Activated T-cell treated with anti-CD3 and anti-CD28 coated beads, Interleukin-2, amount 50 U/mL, for 72 hours (primary cell): ENCODE data around the gene SDR42E2. TPM values are rescaled to one million over a fixed set of nuclear protein-coding genes. Genes with fewer than 3 reads are reported as not detected.
"Not testable (repeated sequence)": the region's sequence is repeated elsewhere in the genome, so short reads cannot be mapped to it uniquely, and the experiment has no call there.

ENCODE experiments used
- ATAC-seq, 2 donors: fragments of 150-1000 bp; cut with Tn5 transposase; replicated peaks in 1 of 2; 2 replicates each; pipeline ENCODE4 v1.10.0; 2021; ENCODE audit warnings: moderate library complexity in 2 of 2, mild to moderate bottlenecking in 1 of 2
- DNase-seq, 2 donors: peaks; one replicate each; pipeline ENCODE4 v3.0.0; 2021 to 2022; ENCODE audit warnings: mixed read lengths in 1 of 2
- H3K27ac Mint-ChIP-seq: one replicate; pipeline ENCODE4 v1.8.0; 2022; ENCODE audit warnings: mild to moderate bottlenecking, moderate library complexity, mixed read lengths
- H3K27me3 Mint-ChIP-seq: one replicate; pipeline ENCODE4 v1.8.0; 2022; ENCODE audit warnings: low read depth, mixed read lengths
- H3K36me3 Mint-ChIP-seq, 2 donors: one replicate each; pipeline ENCODE4 v1.8.0; 2022; ENCODE audit warnings: mixed read lengths in 2 of 2, mild to moderate bottlenecking in 1 of 2; ENCODE audit not compliant: insufficient read depth in 2 of 2
- H3K4me1 Mint-ChIP-seq: one replicate; pipeline ENCODE4 v1.8.0; 2022; ENCODE audit warnings: low read depth, mixed read lengths
- H3K4me3 Mint-ChIP-seq, 2 donors: one replicate each; pipeline ENCODE4 v1.8.0; 2022; ENCODE audit warnings: mild to moderate bottlenecking in 2 of 2, mixed read lengths in 2 of 2, moderate library complexity in 2 of 2
- H3K9me3 Mint-ChIP-seq, 2 donors: one replicate each; pipeline ENCODE4 v1.8.0; 2022; ENCODE audit warnings: mixed read lengths in 2 of 2
- total RNA-seq, 2 donors: library from RNA; stranded (reverse); gene quantifications; one replicate each; pipeline ENCODE4 v1.2.3, GENCODE V29; 2022

Gene SDR42E2
- total RNA-seq, 2 donors from 2014 or later: 0.19 TPM; not detected in 1

DNA sequence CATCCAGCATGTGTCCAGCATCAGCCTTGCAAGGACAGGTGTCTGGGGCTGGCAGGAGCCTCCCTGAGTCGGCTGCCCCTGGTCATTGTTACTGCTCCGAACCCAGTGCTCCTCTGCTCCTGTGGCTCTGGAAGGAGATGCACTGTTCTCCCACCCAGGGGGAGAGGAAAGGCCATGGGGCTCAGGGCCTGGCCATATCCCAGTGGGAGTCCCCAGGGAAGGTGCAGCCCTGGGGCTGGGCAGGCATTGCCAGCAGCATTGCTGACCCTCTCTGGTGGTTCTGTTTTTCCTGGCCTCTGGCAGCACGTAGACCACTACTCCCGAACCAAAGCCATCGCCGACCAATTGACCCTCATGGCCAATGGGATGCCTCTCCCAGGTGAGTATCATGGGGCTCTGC is 9.6 kb downstream of the SDR42E2 start:
- Mint-ChIP-seq H3K4me1 (no peaks in the 10 kb centered on the region), H3K9me3 (no peaks in the 10 kb centered on the region), H3K27ac (no peak overlapping the region), H3K36me3 (no peaks in the 10 kb centered on the region), H3K27me3 (no peaks in the 10 kb centered on the region), H3K4me3 (no peak overlapping the region)
- ATAC-seq (no peak), DNase-seq (no peak)

DNA sequence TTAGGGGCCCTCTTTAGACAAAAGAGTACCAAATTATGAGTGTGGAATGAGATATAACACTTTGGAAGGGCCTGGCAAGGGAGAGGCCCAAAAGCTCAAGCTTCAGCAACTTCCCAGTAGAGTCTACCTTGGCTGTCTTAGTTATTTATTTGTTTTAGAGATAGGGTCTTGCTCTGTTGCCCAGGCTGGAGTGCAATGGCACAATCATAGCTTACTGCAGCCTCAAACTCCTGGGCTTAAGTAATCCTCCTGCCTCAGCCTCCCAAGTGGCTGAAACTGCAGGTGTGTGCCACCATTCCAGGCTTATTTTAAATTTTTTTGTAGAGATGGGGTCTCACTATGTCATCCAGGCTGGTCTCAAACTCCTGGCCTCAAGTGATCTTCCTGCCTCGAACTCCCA is 10.3 kb downstream of the SDR42E2 start:
- not testable (repeated sequence) for H3K4me3 Mint-ChIP-seq

DNA sequence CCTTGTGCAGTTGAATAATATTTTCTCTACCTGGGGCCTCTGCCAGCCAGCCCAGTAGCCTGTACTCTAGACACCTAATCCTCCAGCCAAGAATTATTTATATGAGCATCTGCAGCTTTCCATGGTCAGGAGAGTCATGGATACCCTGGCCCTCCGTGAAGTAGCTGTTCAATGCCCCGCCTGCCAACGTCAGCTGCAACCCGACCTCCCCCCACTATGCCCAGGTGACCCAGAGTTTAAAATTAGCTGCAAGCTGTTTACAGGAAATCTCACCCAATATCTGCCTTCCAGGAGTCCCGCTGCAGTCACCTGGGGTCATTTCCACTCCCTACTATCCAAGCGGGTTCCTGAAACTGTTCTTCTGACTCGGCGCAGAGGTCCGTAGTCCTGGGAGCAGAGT is 12.3 kb downstream of the SDR42E2 start:
- H3K27ac Mint-ChIP-seq: no peak overlapping the region
- ATAC-seq (no peak), DNase-seq (no peak)
- no peak overlapping the region for H3K4me3 Mint-ChIP-seq
- no peaks in the 10 kb centered on the region for H3K4me1 Mint-ChIP-seq
- no peaks in the 10 kb centered on the region for H3K27me3 Mint-ChIP-seq
- no peaks in the 10 kb centered on the region for H3K36me3 Mint-ChIP-seq
- H3K9me3 Mint-ChIP-seq: no peaks in the 10 kb centered on the region

More for the DNA sequence above, 10.3 kb downstream of the SDR42E2 start:
- not testable (repeated sequence) for H3K9me3 Mint-ChIP-seq, H3K27me3 Mint-ChIP-seq, H3K36me3 Mint-ChIP-seq, DNase-seq, H3K4me1 Mint-ChIP-seq, H3K27ac Mint-ChIP-seq, ATAC-seq

DNA sequence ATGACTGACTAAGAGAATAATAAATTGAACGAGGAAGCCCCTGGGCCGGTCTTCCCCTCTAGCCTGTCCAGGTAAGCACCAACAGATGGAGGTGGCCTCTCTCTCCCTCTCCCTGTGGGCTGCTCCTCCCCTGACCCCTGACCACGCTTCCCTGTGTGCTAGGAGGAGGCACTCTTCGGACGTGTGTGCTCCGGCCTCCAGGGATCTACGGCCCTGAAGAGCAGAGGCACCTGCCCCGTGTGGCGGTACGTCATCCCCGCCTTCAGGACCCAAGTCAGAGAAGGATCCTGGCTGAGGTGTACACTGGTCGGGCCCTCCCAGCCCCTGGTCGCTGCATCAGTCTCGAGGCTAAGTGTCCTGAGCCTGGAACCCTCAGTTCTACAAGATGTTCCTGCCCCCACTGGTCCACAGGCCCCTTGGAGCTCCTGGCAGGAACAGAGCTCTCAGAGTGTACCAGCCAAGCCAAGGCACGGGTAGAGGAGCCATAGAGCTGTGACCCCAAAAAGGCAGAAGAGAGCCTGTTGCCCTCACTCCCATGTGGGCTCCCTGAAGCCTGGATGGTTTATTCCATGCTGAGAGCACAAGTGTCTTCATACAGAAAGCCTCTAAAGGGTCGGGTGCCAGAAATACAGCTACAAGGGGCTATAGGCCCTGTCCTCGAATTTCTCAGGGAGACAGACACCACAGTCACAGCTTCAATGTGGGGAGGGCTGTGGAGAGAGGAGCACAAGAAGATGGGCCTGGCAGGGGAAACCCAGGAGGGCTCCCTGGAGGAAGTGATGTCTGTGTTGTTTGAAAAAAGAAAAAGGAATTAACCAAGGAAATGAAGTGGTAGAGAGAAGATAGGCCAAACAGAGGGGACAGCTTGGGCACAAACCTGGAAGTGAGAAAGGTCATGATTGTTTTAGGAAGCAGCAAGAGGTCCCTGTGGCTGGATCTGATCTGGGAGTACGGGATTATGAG is 15.9 kb downstream of the SDR42E2 start:
- Mint-ChIP-seq H3K36me3 (no peaks in the 10 kb centered on the region), H3K27ac (no peak overlapping the region), H3K4me1 (no peaks in the 10 kb centered on the region), H3K4me3 (no peak overlapping the region), H3K9me3 (no peaks in the 10 kb centered on the region), H3K27me3 (no peaks in the 10 kb centered on the region)
- ATAC-seq: no peak
- no peak for DNase-seq

DNA sequence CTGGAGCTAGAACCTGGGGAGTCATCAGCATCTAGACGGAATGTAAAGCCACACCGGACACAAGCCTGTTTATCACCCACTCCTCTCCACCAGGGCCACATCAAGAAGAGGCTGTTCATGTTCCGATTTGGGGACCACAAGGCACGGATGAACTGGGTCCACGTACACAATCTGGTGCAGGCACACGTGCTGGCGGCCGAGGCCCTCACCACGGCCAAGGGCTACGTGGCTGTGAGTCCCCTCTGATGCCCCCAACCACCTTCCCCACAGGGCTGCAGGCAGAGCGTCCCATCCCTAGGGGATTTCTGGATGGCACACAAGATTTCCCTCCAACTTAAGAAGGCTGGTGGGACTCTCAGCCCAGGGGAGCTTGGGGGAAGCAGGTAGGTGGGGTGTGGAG is 19.1 kb downstream of the SDR42E2 start:
- Mint-ChIP-seq H3K27me3 (no peaks in the 10 kb centered on the region), H3K9me3 (no peaks in the 10 kb centered on the region), H3K27ac (no peak overlapping the region), H3K36me3 (no peaks in the 10 kb centered on the region), H3K4me1 (no peaks in the 10 kb centered on the region), H3K4me3 (no peak overlapping the region)
- DNase-seq: no peak
- no peak for ATAC-seq

DNA sequence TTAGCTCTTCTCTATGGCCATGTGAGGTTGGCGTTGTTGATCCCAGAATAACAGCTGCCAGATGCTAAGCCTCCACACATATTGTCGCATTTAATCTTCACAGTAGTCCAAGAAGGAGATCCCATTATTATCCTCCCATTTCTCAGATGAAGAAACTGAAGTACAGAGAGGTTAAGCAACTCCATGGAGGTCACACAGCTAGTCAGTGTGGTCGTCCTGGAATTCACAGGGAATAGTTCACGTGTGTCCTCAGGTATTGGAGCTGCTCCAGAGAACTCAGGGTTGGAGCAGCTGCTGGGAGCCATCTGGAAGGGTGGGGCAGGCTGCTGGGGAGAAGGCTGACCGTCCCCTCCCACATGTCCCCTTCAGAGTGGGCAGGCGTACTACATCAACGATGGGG is 19.5 kb downstream of the SDR42E2 start:
- no peaks in the 10 kb centered on the region for H3K9me3 Mint-ChIP-seq

DNA sequence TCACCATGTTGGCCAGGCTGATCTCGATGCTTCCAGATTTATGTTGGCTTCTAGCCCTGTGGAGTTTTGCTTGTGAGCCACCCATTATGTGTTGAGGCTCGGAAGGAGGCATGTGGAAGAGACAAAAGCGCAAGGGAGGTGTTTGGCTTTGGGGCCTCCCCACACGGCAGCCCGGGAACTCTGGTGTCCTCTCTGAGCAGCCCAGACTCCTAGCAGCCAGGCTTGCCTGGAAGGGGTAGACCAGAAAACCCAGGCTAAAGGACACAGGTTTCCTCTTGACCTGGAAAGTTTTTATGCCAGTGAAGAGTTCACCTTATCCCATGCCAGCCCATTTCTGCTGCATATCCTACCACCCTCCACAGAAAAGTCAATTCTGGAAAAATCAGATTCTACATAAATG is 21.0 kb downstream of the SDR42E2 start:
- H3K9me3 Mint-ChIP-seq: no peaks in the 10 kb centered on the region
- H3K4me3 Mint-ChIP-seq: no peak overlapping the region
- no peak overlapping the region for H3K27ac Mint-ChIP-seq
- ATAC-seq (no peak), DNase-seq (no peak)
- H3K36me3 Mint-ChIP-seq: no peaks in the 10 kb centered on the region
- H3K27me3 Mint-ChIP-seq: no peaks in the 10 kb centered on the region
- peaks cover 7% of the 10 kb centered on the region for H3K4me1 Mint-ChIP-seq

More for the DNA sequence above, 19.5 kb downstream of the SDR42E2 start:
- Mint-ChIP-seq H3K27ac (no peak overlapping the region), H3K27me3 (no peaks in the 10 kb centered on the region), H3K4me1 (no peaks in the 10 kb centered on the region), H3K4me3 (no peak overlapping the region), H3K36me3 (no peaks in the 10 kb centered on the region)
- ATAC-seq (no peak), DNase-seq (no peak)

DNA sequence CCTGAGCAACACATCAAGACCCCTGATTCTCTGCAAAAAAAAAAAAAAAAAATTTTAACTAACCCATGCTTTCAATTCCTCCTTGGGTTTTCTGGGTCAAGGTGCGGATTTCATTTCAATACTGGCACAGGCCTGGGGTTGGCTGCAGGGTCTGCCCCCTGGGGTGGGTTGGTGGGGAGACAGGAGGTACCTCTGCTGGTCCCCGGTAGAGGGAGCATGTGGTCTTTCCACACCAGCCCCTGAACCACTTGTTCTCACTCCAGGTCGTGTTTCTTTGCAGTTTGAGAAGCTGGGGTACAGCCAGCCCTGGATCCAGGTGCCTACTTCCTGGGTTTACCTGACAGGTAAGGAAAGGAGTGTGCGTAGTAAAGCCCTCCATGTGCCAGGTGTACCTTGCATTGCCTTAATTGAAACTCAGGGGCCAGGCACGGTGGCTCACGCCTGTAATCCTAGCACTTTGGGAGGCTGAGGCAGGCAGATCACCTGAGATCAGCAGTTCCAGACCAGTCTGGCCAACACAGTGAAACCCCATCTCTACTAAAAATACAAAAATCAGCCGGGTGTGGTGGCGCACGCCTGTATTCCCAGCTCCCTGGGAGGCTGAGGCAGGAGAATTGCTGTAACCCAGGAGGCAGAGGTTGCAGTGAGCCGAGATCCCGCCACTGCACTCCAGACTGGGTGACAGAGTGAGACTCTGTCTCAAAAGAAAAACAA is 21.8 kb downstream of the SDR42E2 start:
- DNase-seq (no peak), ATAC-seq (no peak)
- Mint-ChIP-seq H3K4me3 (no peak overlapping the region), H3K9me3 (no peaks in the 10 kb centered on the region), H3K36me3 (no peaks in the 10 kb centered on the region), H3K27me3 (no peaks in the 10 kb centered on the region), H3K4me1 (peaks cover 14% of the 10 kb centered on the region), H3K27ac (no peak overlapping the region)

DNA sequence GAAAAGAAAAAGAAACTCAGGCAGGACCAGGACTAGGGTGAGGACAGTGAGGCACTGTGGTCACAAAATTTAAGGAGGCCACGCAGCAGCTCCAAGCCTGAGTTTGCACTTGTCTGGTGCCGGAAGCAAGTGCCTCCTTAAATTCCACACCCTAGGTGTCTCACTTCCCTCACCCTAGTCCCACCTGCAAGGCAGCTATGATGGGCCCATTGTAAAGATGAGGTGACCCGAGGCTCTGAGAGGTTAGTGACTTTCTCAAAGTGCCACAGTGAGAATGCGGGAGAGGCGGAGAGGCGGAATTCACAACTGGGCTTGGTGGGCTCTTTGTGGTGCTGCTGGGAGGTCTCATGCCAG is 22.3 kb downstream of the SDR42E2 start:
- Mint-ChIP-seq H3K4me3 (no peak overlapping the region), H3K36me3 (no peaks in the 10 kb centered on the region), H3K27me3 (no peaks in the 10 kb centered on the region), H3K9me3 (no peaks in the 10 kb centered on the region), H3K27ac (no peak overlapping the region), H3K4me1 (peaks cover 19% of the 10 kb centered on the region)
- DNase-seq (no peak), ATAC-seq (no peak)

DNA sequence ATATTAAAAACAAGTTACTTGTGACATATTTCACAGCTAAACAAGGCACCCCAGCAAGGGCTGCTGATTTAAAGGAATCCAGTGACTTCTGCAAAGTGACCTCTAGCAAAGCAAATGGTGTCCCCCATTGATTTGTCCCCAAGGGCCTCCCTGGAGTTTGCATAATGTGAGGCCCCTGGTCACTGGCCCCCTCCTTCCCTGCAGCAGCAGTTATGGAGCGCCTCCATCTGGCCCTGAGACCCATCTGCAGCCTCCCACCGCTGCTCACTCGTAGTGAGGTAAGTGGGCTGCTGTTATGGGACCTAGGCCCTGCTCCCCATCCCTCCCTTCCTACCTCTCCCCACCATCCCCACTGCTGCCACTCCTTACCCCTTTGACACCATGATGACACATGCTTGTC is 24.2 kb downstream of the SDR42E2 start:
- peak in 1 of 2 donors; percentile 21 for DNase-seq

DNA sequence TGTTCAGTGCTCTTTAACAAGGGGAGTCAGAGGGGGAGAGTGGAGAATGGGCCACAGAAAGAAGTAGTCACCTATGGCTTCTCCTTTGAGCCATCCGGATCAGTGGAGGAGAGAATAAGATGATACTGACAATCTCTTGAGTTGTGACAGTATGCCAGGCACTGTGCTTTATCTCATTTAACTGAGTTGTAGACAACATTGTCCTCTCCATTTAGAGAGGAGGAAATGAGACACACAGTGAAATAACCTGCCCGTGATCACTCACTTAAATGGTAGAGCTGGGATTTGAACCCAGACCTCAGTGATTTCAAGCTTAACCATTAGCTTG is 25.9 kb downstream of the SDR42E2 start:
- H3K4me1 Mint-ChIP-seq: peaks cover 39% of the 10 kb centered on the region
- H3K27ac Mint-ChIP-seq: peak overlapping the region; percentile 90
- H3K9me3 Mint-ChIP-seq: no peaks in the 10 kb centered on the region
- no peaks in the 10 kb centered on the region for H3K36me3 Mint-ChIP-seq
- no peaks in the 10 kb centered on the region for H3K27me3 Mint-ChIP-seq
- H3K4me3 Mint-ChIP-seq: no peak overlapping the region
- ATAC-seq: no peak
- no peak for DNase-seq

More for the DNA sequence above, 24.2 kb downstream of the SDR42E2 start:
- Mint-ChIP-seq H3K9me3 (no peaks in the 10 kb centered on the region), H3K4me3 (no peak overlapping the region), H3K27me3 (no peaks in the 10 kb centered on the region), H3K4me1 (peaks cover 22% of the 10 kb centered on the region), H3K36me3 (no peaks in the 10 kb centered on the region), H3K27ac (no peak overlapping the region)
- ATAC-seq: no peak

DNA sequence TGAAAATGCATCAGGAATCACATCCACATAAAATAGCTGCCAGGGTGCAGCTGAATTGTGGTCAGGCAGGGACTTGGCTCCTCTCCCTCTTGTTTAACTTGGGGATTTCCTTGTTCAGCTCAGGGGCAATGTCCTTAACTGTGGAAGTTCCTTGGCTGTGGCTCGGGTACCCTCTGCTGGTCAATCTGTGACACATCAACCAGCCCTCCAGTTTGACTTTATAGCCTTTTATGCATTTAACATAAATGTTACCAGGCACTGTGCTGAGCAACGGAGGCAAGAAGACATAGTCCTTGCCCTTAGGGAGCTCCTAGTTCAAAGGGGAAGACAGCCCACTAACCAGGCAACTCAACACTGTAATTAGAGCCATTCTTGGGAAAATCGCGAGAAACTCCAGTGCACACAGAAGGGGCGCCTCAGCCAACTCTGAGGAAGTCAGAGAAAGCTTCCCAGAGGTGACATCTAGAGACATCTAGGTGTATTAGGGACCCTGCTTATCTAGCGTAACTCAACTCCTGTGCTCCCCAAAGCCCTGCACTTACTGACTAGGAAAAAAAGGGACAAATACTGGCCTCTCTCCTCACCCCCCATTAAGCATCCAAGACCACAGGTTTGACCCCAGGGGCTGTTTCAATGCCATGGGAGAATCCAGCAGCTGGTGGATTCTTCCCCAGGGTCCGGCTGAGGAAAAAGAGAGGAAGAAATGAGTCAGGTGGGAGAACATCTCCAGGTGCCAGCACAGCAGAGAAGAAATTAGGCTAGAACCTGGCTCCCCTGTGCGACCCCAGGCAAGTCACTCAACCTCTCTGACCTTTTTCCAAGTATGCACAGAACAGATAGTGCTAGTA is 26.5 kb downstream of the SDR42E2 start:
- no peaks in the 10 kb centered on the region for H3K27me3 Mint-ChIP-seq

More for the DNA sequence above, 26.5 kb downstream of the SDR42E2 start:
- ATAC-seq (no peak), DNase-seq (peak; percentile 66 to 67)
- peaks cover 45% of the 10 kb centered on the region for H3K4me1 Mint-ChIP-seq
- H3K4me3 Mint-ChIP-seq: peak overlapping the region; percentile 87 to 91
- peaks cover 0 to 3% of the 10 kb centered on the region in 2 donors for H3K9me3 Mint-ChIP-seq
- peaks cover 2 to 3% of the 10 kb centered on the region in 2 donors for H3K36me3 Mint-ChIP-seq
- peak overlapping the region; percentile 87 for H3K27ac Mint-ChIP-seq
